GM19238 (cell line): ENCODE data around the gene ZNF496.
"Not testable (repeated sequence)": the region's sequence is repeated elsewhere in the genome, so short reads cannot be mapped to it uniquely, and the experiment has no call there.

Experiments
- DNase-seq: peaks from one replicate; pipeline ENCODE4 v3.0.0; 2011; ENCODE audit warnings: low spot score; ENCODE audit not compliant: insufficient read length

The ZNF496 gene

DNA sequence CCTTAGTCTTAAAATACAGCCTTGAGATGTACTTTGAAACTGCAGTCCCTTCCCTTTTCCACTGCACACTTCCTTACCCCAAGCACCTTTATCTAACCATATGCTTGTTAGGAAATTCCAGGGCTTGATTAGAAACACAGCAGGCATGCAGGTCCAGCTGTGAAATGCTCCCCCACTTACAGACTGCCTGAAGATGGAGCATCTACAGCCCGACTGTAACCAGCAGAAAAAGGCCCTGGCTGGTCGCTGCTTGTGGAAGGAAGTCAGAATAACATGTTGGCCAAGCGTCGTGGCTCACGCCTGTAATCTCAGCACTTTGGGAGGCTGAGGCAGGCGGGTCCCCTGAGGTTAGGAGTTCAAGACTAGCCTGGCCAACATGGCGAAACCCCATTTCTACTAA is 38.6 kb downstream of the ZNF496 start:
- DNase-seq: no peak

DNA sequence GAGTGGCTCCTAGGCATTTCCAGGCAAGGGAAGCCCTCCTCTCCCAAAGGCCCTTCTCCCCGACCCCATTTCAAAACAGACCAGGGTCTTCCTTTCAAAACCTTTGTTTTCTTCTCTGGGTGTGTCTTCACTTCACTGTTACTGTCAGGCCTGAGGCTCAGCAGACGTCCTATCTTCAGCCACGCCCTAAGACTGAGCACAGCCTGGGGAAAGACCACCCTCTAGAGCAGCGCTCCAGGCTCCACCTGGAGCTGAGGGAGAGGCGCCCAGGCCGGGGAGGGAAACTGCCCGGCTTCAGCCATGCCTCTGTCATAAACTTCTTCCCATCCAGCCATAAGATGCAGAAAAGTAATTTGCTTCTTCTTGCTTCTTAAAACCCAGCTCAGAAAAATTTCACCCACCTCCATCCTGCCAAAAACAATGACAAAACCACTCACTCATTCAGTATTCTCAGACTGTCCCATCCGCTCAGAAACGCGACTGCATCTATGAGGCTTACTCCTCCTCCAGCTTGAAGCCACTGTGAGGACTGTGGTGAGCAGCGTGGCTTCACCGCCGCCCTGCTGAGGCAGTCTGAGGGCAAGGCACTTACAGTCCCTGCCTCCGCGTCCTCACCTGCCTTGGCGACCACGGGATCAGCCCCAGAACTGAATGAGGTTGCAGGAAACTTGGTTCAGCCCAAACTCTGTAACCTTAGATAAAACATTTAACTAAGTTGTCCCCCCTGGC is 39.7 kb downstream of the ZNF496 start:
- no peak for DNase-seq

DNA sequence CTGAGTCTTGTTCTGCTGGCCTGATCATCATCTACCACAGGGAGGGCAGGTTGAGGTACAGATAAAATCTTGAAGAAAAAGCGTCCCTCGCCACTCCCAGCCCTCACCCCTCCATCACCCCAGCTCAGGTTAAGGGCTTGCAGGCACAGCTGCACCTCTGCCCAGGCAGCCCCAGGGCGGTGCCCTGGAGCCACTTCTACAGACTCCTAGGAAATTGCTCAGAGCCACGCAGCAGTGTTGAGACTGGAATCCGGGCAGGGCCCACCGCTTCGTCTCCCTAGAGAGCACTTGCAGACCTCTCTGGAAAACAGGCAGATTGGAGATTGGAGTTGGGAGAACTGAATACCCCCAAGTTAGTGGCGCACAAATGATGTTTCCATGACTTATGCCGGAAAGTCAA is 40.5 kb downstream of the ZNF496 start:
- DNase-seq: no peak

DNA sequence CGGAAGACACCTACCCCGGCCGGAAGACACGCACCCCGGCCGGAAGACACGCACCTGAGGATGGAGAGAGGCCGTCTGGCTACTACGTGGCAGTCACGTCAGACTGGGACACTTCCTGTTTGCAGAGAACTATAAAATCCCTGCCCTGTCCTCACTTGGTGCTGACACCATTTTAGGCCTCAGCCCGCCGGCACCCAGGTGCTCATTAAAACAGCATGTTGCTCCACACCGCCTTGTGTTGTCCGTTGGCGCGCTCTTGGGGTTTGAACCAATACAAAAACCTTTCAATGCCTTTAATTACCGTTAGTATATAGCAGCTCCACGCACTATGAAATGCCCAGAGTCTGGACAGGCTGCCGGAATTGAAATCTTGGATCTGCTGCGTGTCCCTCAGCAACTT is 41.1 kb downstream of the ZNF496 start:
- no peak for DNase-seq

DNA sequence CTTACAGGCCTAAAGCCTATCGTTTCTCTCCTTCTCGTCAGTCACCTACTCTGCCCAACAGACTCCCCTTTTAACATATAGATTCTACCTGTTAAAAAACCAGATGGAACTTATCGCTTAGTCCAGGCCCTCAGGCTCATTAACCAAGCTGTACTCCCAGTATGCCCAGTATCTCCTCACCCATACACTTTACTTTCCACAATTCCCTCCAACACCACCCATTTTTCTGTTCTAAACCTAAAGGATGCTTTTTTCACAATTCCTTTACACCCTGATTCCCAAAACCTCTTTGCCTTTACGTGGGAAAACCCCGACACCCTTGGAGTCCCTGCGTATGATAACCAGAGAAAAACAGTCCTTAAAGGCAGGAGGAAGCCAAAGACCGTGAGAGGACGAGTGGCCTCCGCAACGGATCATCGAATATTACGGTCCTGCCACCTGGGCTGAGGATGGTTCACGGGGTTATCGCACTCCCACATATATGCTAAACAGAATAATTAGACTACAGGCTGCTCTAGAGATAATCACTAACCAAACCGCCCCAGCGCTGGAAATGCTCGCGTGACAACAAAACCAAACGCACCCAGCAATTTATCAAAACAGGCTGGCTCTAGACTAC is 42.3 kb downstream of the ZNF496 start:
- not testable (repeated sequence) for DNase-seq

DNA sequence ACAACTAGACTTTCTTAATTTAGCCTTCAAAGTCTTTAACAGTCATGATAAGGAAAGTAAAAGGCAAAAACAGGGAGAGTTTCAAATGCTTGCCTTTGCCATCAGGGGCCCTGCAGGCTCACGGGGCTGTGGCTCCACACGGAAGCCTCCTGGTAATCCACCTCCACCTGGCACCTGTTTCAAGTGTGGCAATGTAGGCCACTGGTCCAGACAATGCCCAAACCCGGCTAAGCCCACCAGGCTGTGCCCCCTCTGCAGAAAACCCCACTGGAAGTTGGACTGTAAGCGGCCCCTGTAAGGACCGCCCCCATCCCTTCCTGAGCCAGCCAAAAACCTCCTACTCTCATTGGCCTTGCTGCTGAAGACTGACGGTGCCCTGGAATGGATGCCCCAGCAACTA is 43.3 kb downstream of the ZNF496 start:
- DNase-seq: no peak

DNA sequence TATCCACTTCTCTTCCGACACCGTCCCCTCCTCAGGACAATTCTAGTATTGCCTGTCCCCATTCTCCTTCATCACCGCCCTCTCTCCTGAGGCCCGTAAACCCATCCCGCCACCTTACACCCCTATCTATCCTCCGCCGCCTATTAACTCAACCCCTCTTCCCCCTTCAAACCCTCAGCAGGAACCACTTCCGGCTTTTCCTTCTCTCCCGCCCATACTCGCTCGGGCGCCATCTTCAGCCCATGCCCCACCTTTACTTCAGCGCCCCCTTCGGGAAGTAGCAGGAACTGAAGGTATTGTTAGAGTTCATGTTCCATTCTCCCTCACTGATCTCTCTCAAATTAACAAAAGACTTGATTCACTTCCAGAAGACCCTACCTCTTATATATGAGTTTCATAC is 44.2 kb downstream of the ZNF496 start:
- DNase-seq: no peak

DNA sequence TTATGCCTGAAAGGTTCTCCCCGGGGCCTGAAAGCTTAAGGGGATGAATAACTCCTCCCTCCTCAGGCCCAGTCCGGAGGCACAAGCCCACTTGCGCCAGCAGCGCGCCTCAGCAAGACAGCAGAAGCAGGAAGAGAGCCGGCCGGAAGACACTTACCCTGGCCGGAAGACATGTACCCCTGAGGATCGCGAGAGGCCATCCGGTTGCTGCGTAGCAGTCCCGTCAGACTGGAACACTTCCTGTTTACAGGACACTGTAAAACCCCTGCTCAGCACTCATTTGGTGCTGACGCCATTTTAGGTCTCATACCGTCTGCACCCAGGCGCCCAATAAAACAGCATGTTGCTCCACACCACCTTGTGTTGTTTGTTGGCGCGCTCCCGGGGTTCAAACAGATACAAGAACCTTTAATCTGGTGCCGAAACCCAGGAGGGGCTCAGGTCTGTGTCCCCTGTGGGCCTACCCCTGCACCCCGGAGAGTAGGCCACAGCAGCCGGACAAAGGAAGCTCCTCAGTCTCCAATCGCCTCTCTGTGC is 45.5 kb downstream of the ZNF496 start:
- no peak for DNase-seq

DNA sequence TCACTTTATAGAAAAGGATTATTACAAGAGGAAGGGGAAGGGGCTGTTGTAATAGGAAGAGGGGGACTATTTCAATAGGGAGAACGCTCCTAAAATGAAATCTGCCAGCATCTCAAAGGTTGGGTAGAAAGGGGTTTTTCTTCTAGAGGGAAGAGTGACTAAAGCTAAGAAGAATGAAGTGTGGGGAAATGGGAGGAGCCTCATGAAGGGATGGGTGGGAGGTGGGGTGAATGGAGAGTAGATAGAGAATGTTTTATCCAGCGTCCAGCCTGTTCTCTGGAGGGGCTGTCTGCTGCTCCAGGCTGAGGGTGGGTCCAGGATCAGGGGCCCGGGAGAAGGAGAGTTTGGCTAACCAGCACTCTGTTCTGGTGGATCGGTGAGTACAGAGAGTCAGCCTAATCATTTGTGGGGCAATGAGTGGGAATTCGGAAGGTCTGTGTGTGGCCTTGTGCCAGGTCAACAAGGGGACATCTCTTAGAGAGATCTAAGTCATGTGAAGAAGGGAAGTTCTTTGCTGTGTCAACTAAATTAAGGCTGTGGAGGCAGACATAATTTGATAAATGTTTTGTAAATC is 50.6 kb downstream of the ZNF496 start:
- no peak for DNase-seq

DNA sequence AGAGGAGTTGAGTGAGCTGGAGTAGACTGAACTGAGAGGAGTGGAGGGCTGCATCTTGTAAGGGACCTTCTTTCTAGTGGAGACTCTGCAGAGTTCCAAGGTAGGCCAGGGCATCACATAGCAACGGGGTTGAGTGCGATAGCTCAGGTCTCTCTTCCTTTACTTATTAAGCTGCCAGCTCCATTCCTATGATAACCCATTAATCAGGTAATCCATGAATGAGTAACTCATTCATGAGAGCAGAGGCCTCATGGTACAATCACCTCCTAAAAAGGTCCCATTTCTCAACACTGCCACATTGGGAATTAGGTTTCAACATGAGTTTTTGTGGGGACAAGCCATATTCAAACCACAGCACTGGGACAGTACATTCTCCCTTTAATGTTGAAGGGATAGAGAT is 54.5 kb downstream of the ZNF496 start:
- DNase-seq: no peak

DNA sequence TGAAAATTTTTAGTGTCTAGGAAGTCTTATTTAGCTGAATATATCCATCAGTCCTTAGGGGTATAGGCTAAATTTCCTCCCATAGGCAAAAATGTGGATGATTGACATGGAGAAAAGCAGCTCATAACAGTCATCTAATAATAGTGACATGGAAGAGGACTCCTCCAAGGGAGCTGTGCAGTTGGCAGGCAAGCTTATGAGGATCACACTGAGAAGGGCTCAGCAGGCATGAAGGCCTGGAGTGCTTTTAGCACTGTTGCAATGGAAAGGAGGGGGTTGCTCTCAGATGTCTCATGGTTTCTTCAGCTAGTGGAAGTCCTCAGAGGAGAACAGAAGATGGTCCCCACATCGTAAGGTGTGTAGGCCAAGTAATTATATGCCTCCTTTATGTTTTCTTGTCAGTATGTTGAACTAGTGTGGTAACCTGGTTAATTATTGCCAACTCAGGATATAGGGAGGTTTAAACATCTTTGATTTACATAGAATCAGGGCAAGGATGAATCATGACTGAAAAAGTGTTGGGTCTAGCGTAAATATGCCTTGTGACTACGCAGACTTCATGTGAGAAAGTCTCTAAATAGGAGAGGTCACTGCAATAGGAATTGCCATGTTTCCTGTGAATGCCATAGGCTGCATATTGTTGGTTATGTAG is 56.9 kb downstream of the ZNF496 start:
- DNase-seq: no peak

DNA sequence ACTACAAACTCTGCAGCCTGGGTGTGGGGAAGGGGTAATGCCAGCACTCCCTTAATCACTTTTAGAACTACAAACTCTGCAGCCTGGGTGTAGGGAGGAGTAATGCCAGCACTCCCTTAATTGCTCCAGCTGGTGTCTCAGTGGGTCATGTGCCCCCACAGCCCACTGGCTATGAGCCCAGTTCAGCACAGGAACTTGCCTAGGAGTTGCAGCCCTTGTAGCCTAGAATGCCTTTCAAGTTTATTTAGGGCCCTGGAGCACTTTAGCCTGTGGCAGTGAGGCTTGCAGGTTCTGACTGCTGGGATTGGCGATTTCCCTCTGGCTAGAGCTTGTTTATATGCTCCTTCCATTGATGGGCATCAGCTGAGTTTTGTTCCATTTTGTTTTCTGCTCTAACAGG is 58.7 kb downstream of the ZNF496 start:
- no peak for DNase-seq

DNA sequence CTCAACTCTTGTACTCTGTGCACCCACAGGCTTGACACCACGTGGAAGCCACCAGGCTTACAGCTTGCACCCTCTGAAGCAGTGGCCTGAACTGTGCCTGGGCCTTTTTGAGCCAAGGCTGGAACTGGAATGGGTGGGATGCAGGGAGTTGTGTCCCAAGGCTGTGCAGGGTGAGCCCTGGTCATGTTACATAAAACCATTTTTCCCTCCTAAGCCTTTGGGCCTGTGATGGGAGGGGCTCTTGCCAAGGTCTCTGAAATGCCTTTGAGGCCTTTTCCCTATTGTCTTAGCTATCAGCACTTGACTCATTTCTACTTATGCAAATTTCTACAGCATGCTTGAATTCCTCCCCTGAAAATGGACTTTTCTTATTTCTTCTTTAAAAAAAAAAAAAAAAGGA is 61.7 kb downstream of the ZNF496 start:
- no peak for DNase-seq

DNA sequence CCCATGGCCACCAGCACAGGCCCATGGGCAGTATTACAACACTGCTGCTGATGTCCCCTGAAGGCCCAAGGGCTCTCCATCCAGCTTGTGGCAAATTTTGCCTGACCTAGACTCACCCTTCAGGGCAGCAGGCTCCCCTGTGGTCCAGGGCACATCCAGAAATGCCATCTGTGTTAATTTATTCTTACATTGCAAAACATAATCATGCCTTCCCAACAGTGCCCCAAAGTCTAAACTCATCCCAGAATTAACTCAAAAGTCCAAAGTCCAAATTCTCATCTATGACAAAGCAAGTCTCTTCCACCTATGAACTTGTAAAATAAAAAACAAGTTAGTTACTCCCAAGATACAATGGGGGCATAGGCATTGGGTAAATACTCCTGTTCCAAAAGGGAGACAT is 62.5 kb downstream of the ZNF496 start:
- DNase-seq: no peak

DNA sequence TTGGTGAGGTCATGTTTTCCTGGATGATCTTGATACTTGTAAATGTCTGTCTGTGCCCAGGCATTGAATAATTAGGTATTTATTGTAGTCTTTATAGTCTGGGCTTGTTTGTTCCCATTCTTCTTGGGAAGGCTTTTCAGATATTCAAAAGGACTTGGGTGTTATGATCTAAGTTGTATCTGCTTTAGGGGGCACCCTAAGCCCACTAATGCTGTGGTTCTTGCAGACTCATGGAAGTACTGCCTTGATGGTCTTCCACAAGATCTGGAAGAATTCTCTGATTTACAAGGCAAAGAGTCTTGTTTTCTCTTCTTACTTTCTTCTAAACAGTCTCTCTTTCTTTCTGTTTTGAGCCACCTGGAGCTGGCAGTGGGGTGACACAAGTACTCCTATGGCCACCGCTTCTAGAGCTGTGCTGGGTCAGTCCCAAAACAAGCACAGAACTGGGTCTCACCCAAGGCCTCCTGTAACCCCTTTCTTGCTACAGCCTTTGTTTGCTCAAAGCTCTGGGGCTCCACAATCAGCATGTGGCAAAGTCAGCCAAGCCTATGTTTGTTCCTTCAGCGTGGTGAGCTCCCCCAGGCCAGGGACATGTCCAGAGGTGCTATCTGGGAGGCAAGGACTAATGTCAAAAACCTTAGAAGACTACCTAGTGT is 63.1 kb downstream of the ZNF496 start:
- no peak for DNase-seq

DNA sequence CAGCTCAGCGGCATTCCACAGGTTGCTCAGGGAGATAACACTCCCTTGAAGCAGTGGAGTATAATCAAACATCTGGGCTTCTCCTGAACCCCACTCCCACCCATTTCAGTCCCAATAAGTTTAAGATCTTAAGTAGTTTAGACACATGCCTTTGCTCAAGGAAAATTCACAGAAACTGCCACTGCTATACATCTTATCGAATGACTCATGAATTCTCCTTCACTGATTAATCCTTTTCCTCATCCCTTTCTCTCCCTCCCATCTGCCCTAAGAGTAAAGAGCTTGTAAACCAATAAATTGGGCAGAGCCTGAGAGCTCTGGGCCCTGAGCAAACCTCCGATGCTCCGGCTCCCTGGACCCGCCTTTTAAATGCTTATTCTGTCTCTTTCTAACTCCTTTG is 65.6 kb downstream of the ZNF496 start:
- DNase-seq: no peak

DNA sequence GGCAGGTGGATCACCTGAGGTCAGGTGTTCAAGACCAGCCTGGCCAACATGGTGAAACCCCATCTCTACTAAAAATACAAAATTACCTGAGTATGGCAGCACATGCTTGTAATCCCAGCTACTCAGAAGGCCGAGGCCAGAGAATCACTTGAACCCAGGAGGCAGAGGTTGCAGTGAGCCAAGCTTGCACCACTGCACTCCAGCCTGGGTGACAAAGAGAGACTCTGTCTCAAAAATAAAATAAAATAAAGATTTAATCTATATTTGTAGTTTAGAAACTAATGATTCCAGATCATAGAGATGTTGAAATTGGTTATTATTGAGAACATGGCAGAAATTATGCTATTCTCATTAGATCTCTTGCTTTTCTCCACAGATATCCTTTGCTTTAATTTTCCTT is 75.9 kb downstream of the ZNF496 start, which contains the start of gene VN1R5:
VN1R5 (plus strand) TSS at position 301 of the 400 bp plus-strand sequence.
- not testable (repeated sequence) for DNase-seq

DNA sequence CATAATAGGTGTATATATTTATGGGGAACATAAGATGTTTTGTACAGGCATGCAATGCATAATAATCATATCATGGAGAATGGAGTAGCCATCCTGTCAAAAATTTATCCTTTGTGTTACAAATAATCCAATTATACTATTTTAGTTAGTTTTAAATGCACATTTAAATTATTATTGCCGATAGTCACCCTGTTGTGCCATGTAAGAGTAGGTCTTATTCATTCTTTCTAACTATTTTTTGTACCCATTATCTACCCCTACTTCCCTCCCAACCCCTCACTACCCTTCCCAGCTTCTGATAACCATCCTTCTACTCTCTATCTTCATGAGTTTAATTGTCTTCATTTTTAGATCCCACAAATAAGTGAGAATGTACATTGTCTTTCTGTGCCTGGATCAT is 84.1 kb downstream of the ZNF496 start:
- no peak for DNase-seq
